ENCODE results near the gene R3HDM4.
A peak's percentile ranks its signal among the peaks of the same experiment; 100 is the strongest.

R3HDM4 gene

DNA sequence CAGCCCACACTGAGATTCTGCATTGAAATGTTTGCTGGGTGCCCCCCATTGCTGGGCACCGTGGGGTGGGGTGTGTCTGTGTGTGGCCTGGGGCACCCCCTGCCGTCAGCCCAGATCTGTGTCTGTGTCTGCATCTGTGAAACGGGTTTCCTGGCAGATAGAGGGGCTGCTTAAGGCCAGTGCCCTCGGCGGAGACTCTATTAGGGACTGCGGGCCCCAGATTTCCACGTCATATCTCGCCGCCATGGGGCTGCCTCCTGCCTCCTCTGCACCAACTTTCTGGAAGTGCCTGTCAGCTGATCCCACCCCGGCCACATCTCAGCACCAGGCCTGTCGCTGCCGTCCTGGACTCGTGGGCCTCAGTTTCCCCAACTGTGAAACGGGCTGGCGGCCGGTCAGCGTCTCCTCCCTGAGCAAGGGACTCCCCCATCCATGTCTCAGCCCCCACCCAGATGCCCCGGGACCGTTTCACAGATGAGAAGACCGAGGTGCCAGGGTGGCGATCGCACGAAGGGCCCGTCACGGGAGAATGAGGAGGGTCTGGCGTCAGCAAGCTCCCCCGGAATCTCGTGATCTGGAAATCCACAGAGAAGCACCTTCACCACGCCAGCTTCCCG, 34.2 kb upstream of the R3HDM4 start:
- no peak for DNase-seq

DNA sequence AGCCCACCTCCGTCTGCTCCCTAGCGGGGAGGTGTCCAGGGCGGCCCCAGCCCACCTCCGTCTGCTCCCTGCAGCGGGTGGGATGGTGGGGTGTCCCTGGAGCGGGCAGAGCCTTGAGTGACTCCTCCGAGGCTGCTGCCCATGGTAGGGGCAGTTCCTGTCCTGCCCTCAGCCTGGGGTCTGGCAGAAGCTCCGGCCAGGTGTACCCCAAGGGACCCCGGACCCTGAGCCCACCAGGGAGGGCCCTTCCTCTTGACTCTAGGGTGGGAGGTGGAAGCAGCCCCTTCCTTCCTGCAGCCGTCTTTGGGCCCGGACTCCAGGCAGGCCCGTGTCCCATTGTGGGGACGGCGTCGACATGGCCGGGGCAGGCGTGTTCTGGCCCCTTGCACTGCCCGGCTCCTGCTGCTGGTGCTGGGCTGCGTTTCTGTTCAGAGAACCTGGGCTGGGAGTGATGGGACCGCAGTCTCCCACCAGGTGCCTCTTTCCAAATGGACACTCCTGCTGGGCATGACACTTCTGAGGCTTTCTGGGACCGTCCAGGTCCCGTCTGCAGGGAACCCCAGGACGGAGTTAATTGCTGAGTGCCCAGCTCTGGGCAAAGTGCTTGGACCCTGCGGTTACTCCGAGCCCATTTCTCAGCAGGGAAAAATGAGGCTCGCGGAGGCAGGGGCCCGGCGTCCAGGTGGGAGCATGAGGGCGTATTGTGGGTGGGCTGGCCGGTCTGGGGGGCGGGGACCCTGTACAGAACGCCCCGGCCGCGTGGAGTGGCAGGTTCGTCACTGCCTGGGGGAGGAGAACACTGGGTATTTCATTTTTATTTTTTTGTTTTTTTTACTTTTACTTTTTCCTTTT, 32.6 kb upstream of the R3HDM4 start:
- no peak for DNase-seq

DNA sequence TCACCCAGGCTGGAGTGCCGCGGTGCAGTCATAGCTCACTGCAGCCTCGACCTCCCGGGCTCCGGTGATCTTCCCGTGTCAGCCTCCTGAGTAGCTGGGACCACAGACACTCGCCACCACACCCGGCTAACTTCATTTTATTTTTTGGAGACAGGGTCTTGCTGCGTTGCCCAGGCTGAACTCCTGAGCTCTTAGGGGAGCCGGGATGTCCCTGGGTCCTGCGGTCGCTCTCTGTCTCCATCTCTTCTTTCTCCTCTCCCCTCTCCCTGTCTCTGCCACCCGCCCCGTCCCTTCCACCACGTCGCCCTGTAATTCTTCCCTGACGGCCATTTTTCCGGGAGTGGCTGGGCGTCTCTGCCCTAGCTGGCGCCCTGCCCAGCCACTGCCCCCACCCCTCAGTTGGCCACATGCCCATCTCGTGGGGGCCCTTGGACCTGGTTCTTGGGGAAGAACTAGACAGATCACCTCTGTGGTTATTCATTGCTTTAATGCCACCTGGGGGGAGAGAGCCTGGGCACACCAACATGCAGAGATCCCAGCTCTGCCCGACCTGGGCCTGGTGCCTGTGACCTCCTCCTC, 31.7 kb upstream of the R3HDM4 start:
- DNase-seq, result no peak

DNA sequence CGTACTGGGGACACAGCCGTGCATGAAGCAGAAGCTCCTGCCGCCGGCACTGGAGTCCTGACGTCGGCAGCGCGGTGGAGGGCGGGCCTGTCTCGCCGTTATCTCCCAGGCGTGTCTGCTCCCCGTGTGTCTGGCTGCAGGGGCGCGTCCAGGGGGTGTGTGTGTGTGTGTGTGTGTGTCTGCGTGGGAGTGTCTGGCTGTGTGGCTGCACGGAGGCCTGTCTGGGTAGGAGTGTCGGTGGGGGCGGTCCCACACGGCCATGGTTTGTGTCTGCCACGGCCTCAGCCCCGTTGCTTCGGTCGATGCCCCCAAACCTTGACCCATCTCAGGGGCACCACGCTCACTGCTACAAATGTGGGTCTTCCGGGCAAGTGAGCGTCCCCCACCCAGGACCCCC, 31.1 kb upstream of the R3HDM4 start:
- no peak for DNase-seq

DNA sequence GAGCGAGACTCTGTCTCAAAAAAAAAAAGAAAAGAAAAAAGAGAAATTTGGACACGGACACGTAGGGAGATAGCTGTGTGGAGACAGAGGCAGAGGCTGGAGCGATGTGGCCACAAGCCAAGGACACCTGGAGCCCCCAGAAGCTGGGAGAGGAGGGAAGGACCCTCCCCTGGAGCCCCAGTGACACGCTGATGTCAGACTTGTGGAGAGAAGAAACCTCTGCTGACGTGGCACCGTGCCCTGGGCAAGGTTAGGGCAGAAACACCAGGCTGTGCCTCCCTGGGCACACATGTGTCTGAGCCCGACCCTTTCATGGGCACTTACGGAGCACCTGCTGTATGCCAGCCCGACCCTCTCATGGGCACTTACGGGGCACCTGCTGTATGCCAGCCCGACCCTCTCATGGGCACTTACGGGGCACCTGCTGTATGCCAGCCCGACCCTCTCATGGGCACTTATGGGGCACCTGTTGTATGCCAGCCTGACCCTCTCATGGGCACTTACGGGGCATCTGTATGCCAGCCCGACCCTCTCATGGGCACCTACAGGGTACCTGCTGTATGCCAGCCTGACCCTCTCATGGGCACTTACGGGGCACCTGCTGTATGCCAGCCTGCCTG, 30.6 kb upstream of the R3HDM4 start:
- DNase-seq, result no peak

DNA sequence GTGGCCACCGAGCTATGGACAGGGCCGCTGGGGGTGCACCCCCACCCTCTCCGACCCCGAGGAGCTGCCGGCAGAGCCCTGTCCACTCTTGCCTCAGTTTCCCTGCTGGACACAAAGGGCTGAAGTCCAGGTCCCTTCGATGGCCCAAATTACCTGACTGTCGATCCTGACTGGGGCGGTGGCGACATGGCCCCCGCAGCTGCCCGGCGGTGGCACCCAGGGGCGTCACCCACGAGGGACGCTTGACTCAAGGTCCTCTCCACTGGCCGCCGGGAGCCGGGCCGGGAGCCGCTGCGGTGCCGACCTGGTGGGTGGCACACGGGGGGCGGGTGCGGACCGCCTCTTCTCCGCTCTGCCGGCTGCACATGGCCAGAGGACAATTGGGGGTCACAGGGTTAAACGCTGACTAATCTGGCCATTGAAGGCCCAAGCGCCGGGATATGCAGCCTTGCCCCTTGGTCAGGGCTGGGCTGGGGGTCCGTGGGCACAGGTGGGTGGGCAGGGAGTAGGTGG, 29.2 kb upstream of the R3HDM4 start:
- no peak for DNase-seq

DNA sequence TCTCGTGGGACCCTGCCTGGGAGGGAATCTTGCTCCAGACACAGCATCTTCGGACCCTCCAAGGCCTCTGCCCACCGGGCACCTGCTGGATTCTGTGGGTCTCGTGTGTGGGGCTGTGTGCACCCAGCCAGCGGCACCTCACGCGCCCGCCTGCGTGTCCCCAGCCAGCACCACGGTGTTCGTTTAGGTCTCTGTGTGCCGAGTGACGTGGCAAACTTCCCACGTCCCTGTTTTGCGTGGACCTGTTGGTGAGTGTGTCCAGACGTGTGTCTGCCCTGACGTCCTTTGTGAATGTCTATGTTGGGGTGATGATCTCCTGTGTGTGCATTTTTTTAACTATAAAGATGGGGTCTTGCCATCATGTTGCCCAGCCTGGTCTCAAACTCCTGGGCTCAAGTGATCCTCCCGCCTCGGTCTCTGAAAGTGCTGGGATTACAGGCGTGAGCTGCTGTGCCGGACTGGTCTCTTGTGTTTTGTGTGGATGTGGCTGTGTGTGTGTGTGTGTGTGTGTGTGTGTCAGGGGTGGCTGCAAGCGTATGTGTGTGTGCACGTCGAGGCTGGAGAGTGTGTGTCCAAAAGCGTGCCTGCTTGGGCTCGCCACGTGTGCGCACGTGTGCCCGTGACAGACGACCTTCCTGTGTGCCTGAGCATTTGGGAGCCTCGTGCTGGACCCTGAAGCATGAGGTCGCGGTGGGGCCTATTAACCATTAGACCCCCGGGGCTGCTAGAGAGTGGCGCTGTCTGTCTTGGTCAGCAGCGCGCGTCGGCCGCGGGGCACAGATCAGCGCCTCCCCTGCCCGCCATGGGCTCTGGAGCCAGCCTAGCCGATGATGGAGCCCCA, 28.5 kb upstream of the R3HDM4 start:
- DNase-seq, result no peak

DNA sequence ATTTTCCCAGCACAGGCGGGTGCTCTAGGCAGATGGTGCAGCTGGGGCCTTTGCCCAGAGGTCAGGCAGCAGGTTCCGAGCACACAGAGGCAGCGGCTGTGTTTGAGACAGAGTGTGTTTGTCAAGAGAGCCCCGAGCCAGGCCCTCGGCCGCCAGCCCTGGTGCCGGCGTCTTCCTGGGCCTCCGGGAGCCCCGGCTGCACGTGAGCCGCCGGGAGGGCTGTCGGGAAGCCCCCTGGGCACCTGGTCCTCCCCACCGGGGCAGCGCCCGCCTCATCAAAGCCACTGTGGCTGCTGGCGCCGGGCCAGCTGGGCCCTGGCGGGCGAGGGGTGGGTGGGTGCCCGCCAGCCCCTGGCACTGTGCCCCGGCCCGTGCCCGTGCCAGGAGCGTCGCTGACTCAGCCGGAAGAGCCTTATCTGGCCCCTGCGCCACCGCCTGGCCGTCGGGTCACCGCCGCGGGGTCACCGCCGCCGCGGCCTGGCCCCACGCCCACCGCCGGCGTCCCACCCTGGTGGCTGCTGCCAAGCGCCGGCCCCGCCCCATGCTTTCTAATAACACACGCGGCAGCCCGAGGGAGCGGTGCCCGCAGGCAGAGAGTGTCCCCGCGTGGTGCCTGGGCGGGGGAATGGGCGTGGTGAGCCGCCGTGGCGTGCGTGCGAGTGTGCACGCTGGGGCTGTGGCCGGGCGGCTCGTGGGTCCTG, 27.7 kb upstream of the R3HDM4 start:
- peak; percentile 78 for DNase-seq

DNA sequence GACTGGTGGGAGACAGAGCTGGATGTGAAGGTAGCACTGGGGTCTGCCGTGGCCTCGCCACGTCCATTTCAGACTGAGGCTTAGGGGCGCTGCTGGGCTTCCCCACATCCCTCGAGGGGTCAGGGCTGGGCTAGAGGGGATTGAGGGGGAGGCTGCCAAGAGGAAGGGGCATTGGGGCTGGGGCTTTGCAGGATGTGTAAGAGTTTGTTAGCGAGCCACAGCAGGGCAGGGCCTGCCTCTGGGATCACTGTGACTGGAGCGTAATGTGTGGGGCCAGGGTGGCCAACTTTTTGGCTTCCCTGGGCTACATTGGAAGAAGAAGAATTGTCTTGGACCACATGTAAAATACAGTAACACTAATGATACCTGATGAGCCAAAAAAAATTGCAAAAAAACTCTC, 26.9 kb upstream of the R3HDM4 start:
- no peak for DNase-seq

DNA sequence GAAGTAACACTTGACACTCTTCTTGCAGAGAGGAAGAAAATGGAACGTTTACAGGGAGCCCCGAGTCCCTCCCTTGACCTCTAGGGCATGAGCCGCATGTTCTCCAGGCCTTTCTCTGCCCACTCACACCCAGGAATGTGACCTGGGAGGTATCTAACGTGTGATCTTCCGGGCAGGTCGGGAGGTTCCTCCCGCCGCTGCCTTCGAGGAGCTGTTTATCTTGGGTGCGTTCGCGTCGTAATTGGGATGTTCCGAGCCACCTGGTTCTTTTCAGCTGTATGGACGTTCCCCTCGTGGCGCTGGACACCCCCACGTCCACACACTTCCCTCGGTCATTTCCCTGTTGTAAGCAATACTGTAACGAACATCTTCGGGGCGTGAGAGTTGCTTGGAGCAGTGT, 26.4 kb upstream of the R3HDM4 start:
- no peak for DNase-seq

DNA sequence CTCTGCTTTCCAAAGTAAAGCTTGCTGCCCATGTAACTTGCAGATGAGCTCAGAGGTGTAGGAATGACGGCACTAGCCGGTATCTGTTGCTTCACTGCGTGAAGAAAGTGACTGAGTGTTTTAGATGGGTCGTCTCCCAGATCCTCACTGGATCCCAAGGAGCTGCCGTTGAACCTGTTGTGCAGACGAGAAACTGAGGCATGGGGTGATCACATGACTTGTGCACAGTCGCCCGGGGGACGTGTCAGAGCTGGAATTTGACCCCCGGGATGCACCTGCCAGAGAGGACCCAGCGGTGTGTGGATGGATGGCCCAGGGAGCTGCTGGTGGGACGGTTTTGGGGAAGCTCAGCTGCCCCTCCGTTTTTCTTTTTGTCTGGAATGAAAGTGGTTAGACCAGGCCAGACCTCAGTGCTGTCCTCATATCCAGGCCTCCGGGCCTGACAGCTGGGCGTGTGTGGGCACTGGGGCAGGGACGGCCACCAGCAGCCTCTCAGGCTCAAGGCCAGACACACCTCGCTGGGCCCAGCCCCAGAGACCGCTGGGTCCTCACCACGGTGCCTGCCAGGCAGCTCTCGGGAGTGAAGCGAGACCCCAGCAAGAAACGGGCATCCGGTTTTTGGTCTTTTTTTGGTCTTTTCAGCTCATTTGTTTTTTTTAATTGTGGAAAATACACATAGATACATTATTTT, 25.4 kb upstream of the R3HDM4 start:
- no peak for DNase-seq

DNA sequence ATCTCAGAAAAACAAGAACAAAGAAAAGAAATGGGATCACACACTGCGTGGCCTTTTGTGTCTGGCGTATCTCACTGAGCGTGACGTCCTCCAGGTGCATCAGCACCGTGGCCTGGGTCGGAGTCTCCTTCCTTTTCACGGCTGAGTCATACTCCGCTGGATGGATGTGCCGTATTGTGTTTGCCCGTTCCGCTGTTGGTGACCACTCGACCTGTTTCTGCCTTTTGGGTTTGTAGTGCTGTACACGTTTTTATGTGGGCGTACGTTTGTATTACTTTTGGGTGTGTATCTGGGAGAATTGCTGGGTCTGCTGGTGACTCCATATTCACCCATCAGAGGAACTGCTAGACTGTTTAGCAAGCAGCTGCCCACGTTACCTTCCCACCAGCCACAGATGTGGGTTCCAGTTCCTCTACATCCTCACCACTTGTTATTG, 24.3 kb upstream of the R3HDM4 start:
- peak; percentile 39 for DNase-seq

DNA sequence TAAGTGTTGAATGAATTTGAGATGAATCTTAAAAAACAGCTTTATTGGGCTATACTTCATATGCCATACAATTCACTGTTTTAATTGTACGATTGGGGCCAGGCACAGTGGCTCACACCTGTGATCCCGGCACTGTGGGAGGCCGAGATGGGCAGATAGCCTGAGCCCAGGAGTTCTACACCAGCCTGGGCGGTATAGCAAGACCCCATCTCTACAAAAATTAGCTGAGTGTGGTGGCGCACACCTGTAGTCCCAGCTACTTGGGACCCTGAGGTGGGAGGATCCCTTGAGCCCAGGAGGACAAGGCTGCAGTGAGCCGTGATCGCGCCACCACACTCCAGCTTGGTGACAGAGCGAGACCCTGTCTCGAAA, 23.1 kb upstream of the R3HDM4 start:
- DNase-seq, result no peak

DNA sequence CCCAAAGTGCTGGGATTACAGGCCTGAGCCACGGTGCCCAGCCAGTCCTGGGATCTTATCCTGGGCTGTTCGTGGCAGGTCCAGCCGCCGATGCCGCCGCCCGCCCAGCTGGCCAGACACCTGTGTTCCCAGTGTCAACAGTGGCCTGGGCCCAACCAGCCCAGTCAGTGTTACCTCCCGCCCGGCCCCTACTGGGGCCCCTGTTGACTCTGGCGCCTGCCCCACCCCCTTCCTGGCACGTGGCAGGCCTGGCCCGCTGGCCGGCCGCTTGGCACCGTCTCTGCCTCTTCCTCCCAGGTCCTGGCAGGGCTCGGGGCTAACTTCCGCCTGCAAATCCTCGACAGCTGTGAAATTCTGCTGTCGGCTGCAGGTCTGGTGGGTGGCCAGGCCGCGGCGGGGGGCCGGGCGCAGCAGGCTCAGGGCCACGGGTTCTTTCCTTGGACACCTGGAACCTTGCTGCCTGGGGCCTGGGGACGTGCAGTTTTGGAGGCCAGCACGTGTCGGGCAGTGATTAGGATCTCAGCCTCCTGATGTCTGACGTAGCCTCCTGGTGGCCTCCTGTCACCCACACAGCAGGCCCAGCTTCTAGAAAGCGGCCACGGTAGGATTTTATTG, 22.0 kb upstream of the R3HDM4 start:
- DNase-seq, result peak; percentile 96

DNA sequence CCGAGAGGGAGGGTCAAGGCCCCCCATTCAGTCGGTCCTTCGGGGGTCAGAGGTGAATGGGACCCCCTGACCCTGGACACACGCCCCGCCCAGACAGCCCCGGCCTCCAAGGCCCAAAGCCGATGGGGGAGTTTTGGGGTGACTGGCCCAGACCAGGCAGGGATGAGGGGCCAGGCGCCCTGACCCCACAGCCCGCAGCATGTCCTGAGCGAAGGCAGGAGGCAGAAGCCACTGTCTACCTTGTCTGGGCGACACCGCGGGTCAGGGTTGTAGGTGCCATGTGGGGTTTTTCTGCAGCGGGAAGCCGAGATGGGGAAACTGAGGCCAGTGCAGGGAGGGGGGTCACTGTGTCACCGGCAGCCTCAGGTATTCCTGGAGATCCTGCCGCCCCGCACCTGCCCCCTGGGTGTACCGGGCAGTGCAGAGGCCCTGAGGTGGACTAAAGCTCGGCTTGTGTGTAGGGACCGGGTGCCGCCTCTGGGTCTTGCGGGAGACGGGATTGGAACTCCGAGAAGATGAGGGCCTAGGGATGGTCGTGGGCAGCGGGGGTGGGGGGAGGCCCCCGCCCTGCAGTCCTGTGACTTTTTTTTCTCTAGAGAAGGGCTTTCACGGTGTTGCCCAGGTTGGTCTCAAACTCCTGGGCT, 21.3 kb upstream of the R3HDM4 start:
- peak; percentile 70 for DNase-seq

DNA sequence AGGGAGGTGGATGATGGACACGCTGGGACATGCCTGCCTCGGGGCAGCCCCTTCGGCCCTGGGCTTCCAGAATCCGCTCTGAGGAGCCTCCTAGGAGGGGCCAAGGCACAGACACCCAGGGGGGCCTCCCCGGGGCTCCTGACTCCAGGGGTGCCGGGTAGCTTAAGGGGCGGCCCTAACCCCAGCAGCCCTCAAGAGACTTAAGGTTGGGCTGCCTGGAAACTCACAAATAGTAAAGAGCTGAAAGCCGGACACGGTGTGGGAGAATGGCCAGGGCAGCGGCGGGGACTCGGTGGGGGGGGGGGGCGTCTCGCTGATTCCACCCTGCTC, 20.5 kb upstream of the R3HDM4 start:
- no peak for DNase-seq

DNA sequence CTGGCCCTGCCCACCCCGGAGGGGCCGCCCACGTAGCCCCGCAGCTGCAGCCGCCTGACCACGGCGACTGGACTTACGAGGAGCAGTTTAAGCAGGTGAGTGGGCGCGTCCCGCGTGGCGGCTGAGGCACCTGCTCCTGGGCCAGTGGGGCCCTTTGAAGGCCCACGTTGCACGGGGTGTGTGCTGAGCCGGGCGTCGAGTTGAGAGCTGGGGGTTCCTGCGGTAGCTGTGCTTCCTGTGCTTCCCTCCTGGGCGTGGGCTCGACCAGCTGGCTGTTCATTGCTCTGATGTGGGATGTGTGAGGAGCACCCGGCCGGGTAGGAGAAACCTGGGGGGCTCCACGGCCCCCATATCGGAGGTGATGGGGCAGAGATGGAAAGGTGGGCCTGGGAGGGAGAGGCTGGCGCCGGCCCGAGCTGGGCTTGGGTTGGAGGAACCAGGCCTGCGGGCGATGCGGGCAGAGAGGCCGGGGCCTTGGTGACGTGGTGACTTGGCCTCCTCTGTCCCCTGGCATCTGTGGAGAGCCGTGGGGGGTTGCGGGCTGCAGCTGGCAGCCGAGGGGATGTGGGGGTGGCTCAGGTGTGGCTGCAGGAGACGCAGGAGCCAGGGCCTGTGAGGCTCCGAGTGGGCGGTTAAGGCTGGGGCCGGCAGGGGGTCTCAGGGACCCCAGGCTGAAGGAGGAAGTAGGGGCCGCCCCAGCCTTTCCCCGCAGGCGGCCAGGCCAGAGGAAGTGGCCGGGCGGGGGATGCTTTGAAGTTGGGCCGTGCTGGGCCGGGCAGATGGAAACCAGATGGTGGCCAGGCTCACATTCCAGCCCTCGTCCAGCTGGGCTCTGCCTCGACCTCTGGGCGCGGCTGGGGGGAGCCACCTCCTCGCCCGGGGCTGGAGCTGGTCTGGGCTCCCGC, 19.9 kb upstream of the R3HDM4 start:
- peak; percentile 23 for DNase-seq

DNA sequence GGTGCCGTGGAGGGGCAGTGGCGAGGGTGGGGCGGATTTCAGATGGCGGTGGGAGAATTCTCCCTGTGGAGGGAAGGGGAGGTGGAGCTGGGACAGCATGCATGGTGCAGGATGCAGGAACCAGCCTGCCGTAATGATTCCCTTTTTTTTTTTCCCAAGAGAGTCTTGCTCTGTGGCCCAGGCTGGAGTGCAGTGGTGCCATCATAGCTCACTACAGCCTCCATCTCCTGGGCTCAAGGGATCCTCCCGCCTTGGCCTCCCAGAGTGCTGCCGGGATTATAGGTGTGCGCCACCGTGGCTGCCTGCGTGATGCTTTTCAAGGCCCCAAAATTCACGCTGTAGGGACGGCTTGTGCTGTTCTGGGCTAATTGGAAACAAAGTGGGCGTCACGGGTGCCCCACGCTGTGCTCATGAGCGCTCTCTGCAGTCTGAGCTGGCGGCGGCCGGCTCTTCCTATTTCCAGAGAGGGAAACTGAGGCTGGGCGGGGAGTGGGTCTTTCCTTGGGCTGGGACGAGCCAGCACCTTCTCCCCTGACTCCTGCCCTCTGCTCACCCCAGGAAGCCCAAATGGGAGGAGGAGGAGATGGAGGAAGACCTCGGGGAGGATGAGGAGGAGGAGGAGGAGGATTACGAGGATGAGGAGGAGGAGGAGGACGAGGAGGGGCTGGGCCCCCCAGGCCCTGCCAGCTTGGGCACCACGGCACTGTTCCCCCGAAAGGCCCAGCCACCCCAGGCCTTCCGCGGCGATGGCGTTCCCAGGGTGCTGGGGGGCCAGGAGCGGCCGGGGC, 19.0 kb upstream of the R3HDM4 start:
- DNase-seq, result no peak

DNA sequence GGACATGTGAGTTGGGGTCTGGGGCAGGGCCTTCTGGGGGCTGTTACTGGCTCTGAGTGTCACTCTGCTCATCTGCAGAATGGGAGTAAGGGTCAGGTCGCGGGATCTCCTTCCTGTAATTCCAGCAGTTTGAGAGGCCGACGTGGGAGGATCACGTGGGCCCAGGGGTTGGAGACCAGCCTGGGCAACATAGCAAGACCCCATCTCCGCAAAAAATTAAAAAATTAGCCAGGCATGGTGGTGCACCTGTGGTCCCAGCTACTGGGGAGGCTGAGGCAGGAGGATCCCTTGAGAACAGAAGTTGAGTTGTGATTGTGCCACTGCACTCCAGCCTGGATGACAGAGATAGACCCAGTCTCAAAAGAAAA, 16.9 kb upstream of the R3HDM4 start:
- DNase-seq, result no peak

Measured in DMS53 (cell line).